HepG2 (cell line): ENCODE data around the gene PARK7. TPM values are rescaled to one million over a fixed set of nuclear protein-coding genes. Genes with fewer than 3 reads are reported as not detected.

Experiments
- AFF4 ChIP-seq: sonication (generic); formaldehyde crosslinking; IDR thresholded peaks from 2 replicates; pipeline ENCODE4 v1.4.0; 2020; ENCODE audit warnings: missing genetic modification reagents
- CREM ChIP-seq, 2 experiments: sonication (generic) in 1 of 2; formaldehyde crosslinking in 1 of 2; IDR thresholded peaks; 2 replicates each; pipeline versions ENCODE4 v1.4.0 to v1.6.1; 2016 to 2020; ENCODE audit warnings: antibody characterized with exemption in 1 of 2, mild to moderate bottlenecking in 1 of 2, missing genetic modification reagents in 1 of 2
- DNMT3B ChIP-seq: conservative IDR thresholded peaks from 2 replicates; pipeline ENCODE4 v1.6.1; 2016; ENCODE audit warnings: missing biosample characterization, control low read depth
- ELF3 ChIP-seq: IDR thresholded peaks from 2 replicates; pipeline ENCODE4 v1.6.1; 2016; ENCODE audit warnings: missing genetic modification reagents, missing compliant biosample characterization
- FLYWCH1 ChIP-seq: sonication (generic); formaldehyde crosslinking; IDR thresholded peaks from 2 replicates; pipeline ENCODE4 v1.8.1; 2023; ENCODE audit warnings: mild to moderate bottlenecking, missing genetic modification reagents
- MAX ChIP-seq: IDR thresholded peaks from 2 replicates; pipeline ENCODE4 v1.6.1; 2012; ENCODE audit warnings: inconsistent platforms
- MTF2 ChIP-seq: sonication (generic); formaldehyde crosslinking; IDR thresholded peaks from 2 replicates; pipeline ENCODE4 v1.5.0; 2020; ENCODE audit warnings: missing genetic modification reagents, borderline replicate concordance
- MYNN ChIP-seq: sonication (generic); formaldehyde crosslinking; IDR thresholded peaks from 2 replicates; pipeline ENCODE4 v1.4.0; 2020; ENCODE audit warnings: mild to moderate bottlenecking, low read depth, missing genetic modification reagents
- POLR2G ChIP-seq: fragments of 200-400 bp; formaldehyde crosslinking; IDR thresholded peaks from 2 replicates; pipeline ENCODE4 v1.6.1; 2018; ENCODE audit warnings: mild to moderate bottlenecking, low read depth, low read length, moderate library complexity
- SAFB2 ChIP-seq: sonication (generic); formaldehyde crosslinking; IDR thresholded peaks from 2 replicates; pipeline ENCODE4 v1.5.1; 2020; ENCODE audit warnings: missing genetic modification reagents, low read depth, mild to moderate bottlenecking, borderline replicate concordance
- SIN3A ChIP-seq: IDR thresholded peaks from 2 replicates; pipeline ENCODE4 v1.6.1; 2011; ENCODE audit warnings: low read depth, mild to moderate bottlenecking, control low read depth, low read length, borderline replicate concordance
- U2AF2 ChIP-seq: fragments of 200-400 bp; formaldehyde crosslinking; IDR thresholded peaks from 2 replicates; pipeline ENCODE4 v1.6.1; 2017; ENCODE audit warnings: low read depth, mild to moderate bottlenecking, low read length
- ZBTB3 ChIP-seq: sonication (generic); formaldehyde crosslinking; IDR thresholded peaks from 2 replicates; pipeline ENCODE4 v1.4.0; 2020; ENCODE audit warnings: low read depth, mild to moderate bottlenecking, moderate library complexity, missing genetic modification reagents, borderline replicate concordance
- ZBTB42 ChIP-seq: sonication (generic); formaldehyde crosslinking; IDR thresholded peaks from 2 replicates; pipeline ENCODE4 v1.5.0; 2020; ENCODE audit warnings: mild to moderate bottlenecking, missing genetic modification reagents
- ZEB1 ChIP-seq: IDR thresholded peaks from 2 replicates; pipeline ENCODE4 v1.6.1; 2012; ENCODE audit warnings: mild to moderate bottlenecking, low read depth, inconsistent platforms; ENCODE audit not compliant: insufficient replicate concordance
- ZMAT5 ChIP-seq: sonication (generic); formaldehyde crosslinking; IDR thresholded peaks from 2 replicates; pipeline ENCODE4 v1.5.0; 2020; ENCODE audit warnings: mild to moderate bottlenecking, low read depth, missing genetic modification reagents, borderline replicate concordance
- ZMYM3 ChIP-seq: sonication (generic); formaldehyde crosslinking; IDR thresholded peaks from 2 replicates; pipeline ENCODE4 v1.5.1; 2020; ENCODE audit warnings: mild to moderate bottlenecking, missing genetic modification reagents
- ZNF143 ChIP-seq: sonication (generic); formaldehyde crosslinking; IDR thresholded peaks from 2 replicates; pipeline ENCODE4 v1.4.0; 2020; ENCODE audit warnings: missing genetic modification reagents
- ZNF18 ChIP-seq: sonication (generic); formaldehyde crosslinking; IDR thresholded peaks from 2 replicates; pipeline ENCODE4 v1.8.0; 2022; ENCODE audit warnings: mild to moderate bottlenecking, missing genetic modification reagents; ENCODE audit not compliant: insufficient replicate concordance
- ZNF225 ChIP-seq: sonication (generic); formaldehyde crosslinking; IDR thresholded peaks from 2 replicates; pipeline ENCODE4 v1.4.0; 2020; ENCODE audit warnings: mild to moderate bottlenecking, missing genetic modification reagents
- ZNF451 ChIP-seq: sonication (generic); formaldehyde crosslinking; IDR thresholded peaks from 2 replicates; pipeline ENCODE4 v1.5.0; 2020; ENCODE audit warnings: mild to moderate bottlenecking, missing genetic modification reagents
- ZNF512 ChIP-seq: sonication (generic); formaldehyde crosslinking; IDR thresholded peaks from 2 replicates; pipeline ENCODE4 v1.4.0; 2020; ENCODE audit warnings: mild to moderate bottlenecking, missing genetic modification reagents
- ZNF891 ChIP-seq: sonication (generic); formaldehyde crosslinking; IDR thresholded peaks from 2 replicates; pipeline ENCODE4 v1.5.0; 2020; ENCODE audit warnings: mild to moderate bottlenecking, missing genetic modification reagents
- polyA plus RNA-seq, 8 experiments: library from polyadenylated mRNA; depleted of rRNA in 3 of 8; stranded (reverse) in 7 of 8; unstranded in 1 of 8; fragments of >200 nt; fragmentation: Illumina TruSeq in 4 of 8; extraction: Trizol in 4 of 8; gene quantifications; 2 replicates each; pipeline versions ENCODE4 v1.2.1 to v1.2.3, GENCODE V29; 2011 to 2016; ENCODE audit warnings: low read depth in 4 of 8, missing spikeins in 1 of 8, mixed read lengths in 1 of 8; ENCODE audit not compliant: insufficient read depth in 1 of 8
- total RNA-seq, 5 experiments: library from RNA; depleted of rRNA; stranded (reverse); fragments of >200 nt; fragmentation: Illumina TruSeq; extraction: Trizol; gene quantifications; 2 replicates each; pipeline ENCODE4 v1.2.3, GENCODE V29; 2016; ENCODE audit warnings: low read depth in 1 of 5

The PARK7 gene
- total and polyA plus RNA-seq, 2 of the 13 experiments (the other 11 are each of a cell fraction or from before 2014, with no cell fraction given): 212 to 296 TPM

- TF ChIP-seq MTF2 (CRISPR knock-in tag): no peak
- TF ChIP-seq ZNF143 (CRISPR knock-in tag): no peak
- 0 out of 2 replicates have a peak, but pooled peaks have one; percentile 22 for TF ChIP-seq CREM (IDR thresholded peaks at IDR 0.05)
- TF ChIP-seq CREM (CRISPR knock-in tag; IDR thresholded peaks at IDR 0.05): no peak
- TF ChIP-seq ZMAT5: no peak
- TF ChIP-seq POLR2G: peak; percentile 60
- no peak for TF ChIP-seq ZNF18 (CRISPR knock-in tag)
- TF ChIP-seq FLYWCH1: no peak
- TF ChIP-seq ZNF225 (CRISPR knock-in tag): no peak
- no peak for TF ChIP-seq ELF3 (CRISPR knock-in tag)
- no peak for TF ChIP-seq SAFB2 (CRISPR knock-in tag)
- TF ChIP-seq U2AF2: no peak
- peak; percentile 71 for TF ChIP-seq ZEB1
- TF ChIP-seq AFF4 (CRISPR knock-in tag): peak; percentile 96; the same call in 1 of the 2 replicates
- TF ChIP-seq MAX: no peak
- no peak for TF ChIP-seq ZMYM3 (CRISPR knock-in tag)
- TF ChIP-seq ZNF891 (CRISPR knock-in tag): no peak
- TF ChIP-seq SIN3A: peak; percentile 21; the same call in 1 of the 2 replicates
- TF ChIP-seq ZBTB3 (CRISPR knock-in tag): no peak
- TF ChIP-seq MYNN (CRISPR knock-in tag): no peak
- TF ChIP-seq ZNF451 (CRISPR knock-in tag): no peak
- TF ChIP-seq ZBTB42 (CRISPR knock-in tag): no peak
- no peak for TF ChIP-seq ZNF512 (CRISPR knock-in tag)
- no peak for TF ChIP-seq DNMT3B (CRISPR knock-in tag)
Observed at GRCh38 chr1:8025061-8025670, 63.7 kb downstream of the PARK7 start (continued).
